ENCODE results near the gene ARID1B. TPM values are rescaled to one million over a fixed set of nuclear protein-coding genes. Genes with fewer than 3 reads are reported as not detected.

ARID1B gene
- total and polyA plus RNA-seq, 2 donors (not counting 1 experiment from before 2014, with no cell fraction given) = 47.2 to 280 TPM

- no peak for ATAC-seq (ENCODE audit: low read depth)
- Histone ChIP-seq H3K36me3 (replicated peaks in 1 of 2; ENCODE audit: control extremely low read depth in 1 of 2, control insufficient read depth in 1 of 2, extremely low read depth in 1 of 2, insufficient read depth in 2 of 2, low read length in 1 of 2) (no peaks in the 10 kb centered on the region), H4K20me1 (ENCODE audit: control insufficient read depth, insufficient read depth, low read length, poor library complexity, severe bottlenecking) (no peaks in the 10 kb centered on the region), H3K27me3 (replicated peaks in 1 of 4; ENCODE audit: control extremely low read depth in 1 of 4, control insufficient read depth in 3 of 4, insufficient read depth in 4 of 4, low read length in 3 of 4) (no peaks in the 10 kb centered on the region), H3K4me2 (replicated peaks; ENCODE audit: low read depth, low read length, poor library complexity, severe bottlenecking) (no peak overlapping the region), H3K9ac (ENCODE audit: low read length) (no peak overlapping the region), H3K27ac (ENCODE audit: low read length in 2 of 2) (no peak overlapping the region), H2AFZ (ENCODE audit: insufficient read depth, low read depth, low read length, poor library complexity, severe bottlenecking) (no peak overlapping the region), H3K9me3 (ENCODE audit: control extremely low read depth in 1 of 3, control insufficient read depth in 2 of 3, insufficient read depth in 1 of 3, low read length in 2 of 3) (peaks cover 0 to 20% (median 9%) of the 10 kb centered on the region in 3 donors), H3K4me3 (ENCODE audit: control extremely low read depth in 1 of 5, extremely low read depth in 1 of 5, insufficient read depth in 1 of 5, low read depth in 2 of 5, low read length in 4 of 5) (no peak overlapping the region), H3K4me1 (ENCODE audit: control insufficient read depth in 2 of 2, insufficient read depth in 2 of 2, low read length in 2 of 2) (peaks cover 8 to 9% of the 10 kb centered on the region in 2 donors), H3K79me2 (ENCODE audit: control insufficient read depth, insufficient read depth, low read length) (no peaks in the 10 kb centered on the region)
- H3K9me3 Mint-ChIP-seq (ENCODE audit: insufficient read depth) = peaks cover 2% of the 10 kb centered on the region
- WGBS (ENCODE audit: insufficient coverage) = no CpG with 5 or more reads among the region's 1 CpG
- DNase-seq = no peak
- intact Hi-C loops (cut with micrococcal nuclease) = no loop called here
- no peak overlapping the region for H3K27ac Mint-ChIP-seq
- ChIA-PET CTCF (no interaction called here), POLR2A (no interaction called here)
- H3K4me3 Mint-ChIP-seq = no peak overlapping the region
- no peak for TF ChIP-seq EZH2 (IDR thresholded peaks at IDR 0.05; ENCODE audit: borderline replicate concordance, insufficient read depth, low read depth, low read length, poor library complexity, severe bottlenecking)
- no peak for TF ChIP-seq CTCF (IDR thresholded peaks at IDR 0.05)
- peaks cover 7% of the 10 kb centered on the region for H3K4me1 Mint-ChIP-seq
- no peaks in the 10 kb centered on the region for H3K27me3 Mint-ChIP-seq
Measured at GRCh38 chr6:156740604-156741003, 36.6 kb upstream of the ARID1B start.

GRCh38 chr6:156741287-156742073 is 35.7 kb upstream of the ARID1B start:
- ChIA-PET POLR2A (no interaction called here), CTCF (no interaction called here)
- Histone ChIP-seq H3K9me3 (ENCODE audit: control extremely low read depth in 1 of 3, control insufficient read depth in 2 of 3, insufficient read depth in 1 of 3, low read length in 2 of 3) (peaks cover 0 to 20% (median 9%) of the 10 kb centered on the region in 3 donors), H3K36me3 (replicated peaks in 1 of 2; ENCODE audit: control extremely low read depth in 1 of 2, control insufficient read depth in 1 of 2, extremely low read depth in 1 of 2, insufficient read depth in 2 of 2, low read length in 1 of 2) (no peaks in the 10 kb centered on the region), H3K27me3 (replicated peaks in 1 of 4; ENCODE audit: control extremely low read depth in 1 of 4, control insufficient read depth in 3 of 4, insufficient read depth in 4 of 4, low read length in 3 of 4) (no peaks in the 10 kb centered on the region), H3K4me1 (ENCODE audit: control insufficient read depth in 2 of 2, insufficient read depth in 2 of 2, low read length in 2 of 2) (peaks cover 8 to 9% of the 10 kb centered on the region in 2 donors), H3K9ac (ENCODE audit: low read length) (no peak overlapping the region), H3K4me2 (replicated peaks; ENCODE audit: low read depth, low read length, poor library complexity, severe bottlenecking) (no peak overlapping the region), H4K20me1 (ENCODE audit: control insufficient read depth, insufficient read depth, low read length, poor library complexity, severe bottlenecking) (no peaks in the 10 kb centered on the region), H3K79me2 (ENCODE audit: control insufficient read depth, insufficient read depth, low read length) (no peaks in the 10 kb centered on the region), H3K4me3 (ENCODE audit: control extremely low read depth in 1 of 5, extremely low read depth in 1 of 5, insufficient read depth in 1 of 5, low read depth in 2 of 5, low read length in 4 of 5) (no peak overlapping the region), H2AFZ (ENCODE audit: insufficient read depth, low read depth, low read length, poor library complexity, severe bottlenecking) (no peak overlapping the region), H3K27ac (ENCODE audit: low read length in 2 of 2) (no peak overlapping the region)
- intact Hi-C loops (cut with micrococcal nuclease) = no loop called here
- Mint-ChIP-seq H3K27me3 (no peaks in the 10 kb centered on the region), H3K27ac (no peak overlapping the region), H3K4me3 (no peak overlapping the region), H3K4me1 (peaks cover 7% of the 10 kb centered on the region), H3K9me3 (ENCODE audit: insufficient read depth) (peaks cover 2% of the 10 kb centered on the region)
- DNase-seq (peak; percentile 43), ATAC-seq (ENCODE audit: low read depth) (peak; percentile 33)
- WGBS (ENCODE audit: insufficient coverage) = no CpG with 5 or more reads among the region's 3 CpGs
- TF ChIP-seq CTCF (IDR thresholded peaks at IDR 0.05) = no peak
- no peak for TF ChIP-seq EZH2 (IDR thresholded peaks at IDR 0.05; ENCODE audit: borderline replicate concordance, insufficient read depth, low read depth, low read length, poor library complexity, severe bottlenecking)
